HPDE6-E6E7 (cell line): ENCODE data around the gene ZNF273.
"Not testable (repeated sequence)": the region's sequence is repeated elsewhere in the genome, so short reads cannot be mapped to it uniquely, and the experiment has no call there.

Source experiments
- DNase-seq: peaks from one replicate; pipeline ENCODE4 v3.0.0; 2011; ENCODE audit warnings: missing footprints; ENCODE audit errors: extremely low spot score

The ZNF273 gene

DNA sequence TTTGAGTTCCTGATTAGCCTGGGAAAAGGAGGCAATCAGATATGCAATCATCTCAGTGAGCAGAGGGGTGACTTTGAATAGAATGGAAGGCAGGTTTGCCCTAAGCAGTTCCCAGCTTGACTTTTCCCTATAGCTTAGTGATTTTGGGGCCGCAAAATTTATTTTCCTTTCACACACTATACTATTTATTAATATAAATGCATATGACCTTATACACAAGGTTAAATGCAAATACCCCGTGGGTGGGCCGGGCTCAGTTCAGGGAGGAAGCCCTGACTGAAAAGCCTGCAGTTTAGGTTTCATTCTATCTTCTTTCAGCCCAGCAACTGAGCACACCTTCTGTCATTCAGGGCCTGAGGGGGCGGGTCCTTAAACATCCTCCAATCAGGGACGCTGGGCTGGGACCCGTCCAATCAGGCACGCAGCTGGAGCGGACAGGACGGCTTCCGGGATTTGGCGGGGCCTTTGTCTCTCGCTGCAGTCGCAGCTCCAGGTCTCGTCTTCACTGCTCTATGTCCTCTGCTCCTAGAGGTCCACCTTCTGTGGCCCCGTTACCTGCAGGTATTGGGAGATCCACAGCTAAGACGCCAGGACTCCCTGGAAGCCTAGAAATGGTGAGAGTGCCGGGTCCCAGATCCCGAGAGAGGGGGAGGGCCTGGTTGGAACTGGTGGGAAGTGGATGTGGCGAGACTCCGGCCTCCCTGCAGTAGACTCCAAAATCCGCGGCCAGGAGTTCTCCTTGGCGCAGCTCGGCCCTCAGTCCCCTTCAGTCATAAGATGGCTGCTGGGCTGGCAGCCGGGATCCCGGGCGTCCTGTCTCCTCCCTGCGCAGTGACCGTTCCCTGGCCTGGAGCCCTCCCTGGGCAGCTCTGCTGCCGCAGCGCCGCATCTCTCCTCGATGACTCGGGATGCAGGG is at the start of gene ZNF273:
Gene ZNF273, plus strand, starts transcription at position 468 of the 916 bp plus-strand sequence. Its CDS starts 45 bp downstream, at position 513.
- peak; percentile 80 for DNase-seq

GRCh38 chr7:64853679-64854078 is 49.4 kb upstream of the ZNF273 start:
- no peak for DNase-seq

DNA sequence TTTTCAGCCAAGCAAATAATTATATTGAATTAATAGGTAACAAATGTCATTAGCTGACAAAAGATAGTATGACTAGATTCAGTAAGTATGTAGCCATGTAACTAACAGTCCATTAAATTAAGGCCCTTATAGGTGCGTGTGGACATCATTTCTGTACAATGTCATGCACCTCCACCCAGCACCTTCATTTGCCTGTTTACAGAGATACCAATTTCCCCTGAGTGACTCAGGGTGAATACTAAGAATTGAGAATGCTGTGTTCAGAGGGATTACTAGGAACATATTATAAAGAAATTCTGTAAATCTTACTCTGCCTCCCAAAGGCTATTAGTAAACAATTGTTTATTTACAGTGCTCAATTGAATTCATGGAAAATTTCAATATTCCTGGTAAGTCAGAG is 48.1 kb upstream of the ZNF273 start:
- DNase-seq: no peak

DNA sequence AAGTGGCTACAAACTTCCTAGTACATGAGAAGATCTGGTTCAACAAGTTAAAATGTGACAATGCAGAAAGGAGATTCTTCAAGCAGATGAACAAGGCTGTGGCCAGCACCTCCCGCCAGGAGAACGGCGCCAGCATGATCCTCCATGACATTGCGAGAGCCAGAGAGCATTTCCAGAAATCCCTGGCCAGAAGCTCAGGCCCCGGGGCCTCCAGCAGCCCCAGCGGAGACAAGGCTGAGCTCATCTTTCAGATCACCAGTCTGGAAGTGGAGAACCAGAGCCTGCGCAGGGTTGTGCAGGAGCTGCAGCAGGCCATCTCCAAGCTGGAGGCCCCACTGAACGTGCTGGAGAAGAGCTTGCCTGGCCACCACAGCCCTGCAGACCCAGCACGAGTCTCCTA is 40.1 kb upstream of the ZNF273 start:
- DNase-seq: no peak

DNA sequence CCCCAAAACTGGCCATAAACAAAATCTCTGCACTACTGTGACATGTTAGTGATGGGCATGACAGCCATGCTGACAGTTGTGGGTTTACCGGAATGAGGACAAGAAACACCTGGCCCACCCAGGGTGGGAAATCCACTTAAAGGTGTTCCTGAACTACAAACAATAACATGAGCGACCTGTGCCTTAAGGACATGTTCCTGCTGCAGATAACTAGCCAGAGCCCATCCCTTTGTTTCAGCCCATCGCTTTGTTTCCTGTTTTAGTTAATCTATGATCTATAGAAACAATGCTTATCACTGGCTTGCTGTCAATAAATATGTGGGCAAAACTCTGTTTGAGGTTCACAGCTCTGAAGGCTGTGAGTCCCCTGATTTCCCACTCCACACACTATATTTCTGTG is 39.5 kb upstream of the ZNF273 start:
- DNase-seq: not testable (repeated sequence)

GRCh38 chr7:64863969-64864368 is 39.1 kb upstream of the ZNF273 start:
- no peak for DNase-seq

DNA sequence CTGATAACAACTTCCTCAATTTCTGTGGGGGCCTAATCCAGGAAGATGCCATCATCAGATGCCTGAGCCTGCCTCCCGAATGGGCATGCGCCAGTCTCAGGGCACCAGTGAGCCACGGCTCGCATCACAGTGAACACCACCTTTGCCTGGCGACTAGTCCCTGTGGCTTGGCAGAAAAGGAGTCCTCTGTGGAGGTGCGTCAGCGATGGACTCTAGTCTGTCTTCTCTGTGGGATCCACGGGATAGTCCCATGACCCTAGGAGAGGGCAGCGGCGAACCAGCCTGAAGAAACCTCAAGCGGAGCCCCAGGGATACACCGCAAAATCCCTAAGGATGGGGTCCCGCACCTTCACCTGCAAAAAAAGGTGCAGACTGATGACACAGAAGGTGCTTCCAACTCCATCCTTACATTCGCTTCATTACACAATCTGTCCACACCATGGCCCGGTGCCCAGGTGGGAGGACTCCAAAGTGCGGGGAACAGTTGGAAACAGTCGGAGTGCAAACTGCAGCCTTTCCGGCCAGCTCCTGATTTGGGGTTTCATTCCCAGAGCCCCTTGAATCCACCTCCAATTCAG is 35.1 kb upstream of the ZNF273 start:
- DNase-seq: no peak

DNA sequence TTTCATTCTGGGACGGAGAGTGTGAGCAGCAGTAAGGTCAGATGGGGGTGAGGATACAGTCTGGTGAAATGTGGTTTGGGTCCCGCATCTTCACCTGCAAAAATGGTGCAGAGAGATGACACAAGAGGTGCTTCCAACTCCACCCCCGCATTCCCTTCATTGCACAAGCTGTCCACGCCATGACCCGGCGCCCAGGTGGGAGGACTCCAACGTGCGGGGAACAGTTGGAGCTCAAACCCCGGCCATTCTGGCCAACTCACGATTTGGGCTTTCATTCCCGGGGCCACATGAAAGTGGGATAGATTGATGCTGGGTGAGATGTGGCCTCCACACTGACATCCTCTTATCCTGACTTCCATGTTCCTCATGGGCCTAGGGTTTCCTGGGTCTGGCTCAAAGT is 34.6 kb upstream of the ZNF273 start:
- DNase-seq: no peak

- DNase-seq: no peak
Observed at GRCh38 chr7:64869121-64869725, 33.9 kb upstream of the ZNF273 start.

GRCh38 chr7:64869912-64870562 is 33.0 kb upstream of the ZNF273 start:
- no peak for DNase-seq

GRCh38 chr7:64870656-64871055 is 32.4 kb upstream of the ZNF273 start:
- no peak for DNase-seq

DNA sequence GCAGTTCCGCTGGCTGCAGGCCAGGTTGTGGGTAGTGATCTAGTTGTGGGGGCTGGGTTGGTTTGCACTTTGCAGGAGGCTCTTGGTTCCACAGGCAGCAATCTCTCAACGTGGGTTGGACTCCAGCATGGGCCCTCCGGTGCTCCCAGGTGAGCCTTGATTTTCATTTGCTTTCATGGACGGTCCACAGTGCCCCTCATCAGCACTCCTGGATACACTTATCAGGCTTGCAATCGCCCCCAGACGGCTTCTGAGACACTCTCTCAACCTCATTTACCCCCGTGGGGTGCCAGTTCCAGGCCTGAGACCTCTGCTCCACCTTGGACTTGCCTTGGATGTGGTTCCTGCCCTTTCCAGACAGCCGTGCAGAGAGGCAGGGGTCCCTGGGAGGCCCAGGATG is 31.3 kb upstream of the ZNF273 start:
- no peak for DNase-seq

GRCh38 chr7:64872351-64873154 is 30.5 kb upstream of the ZNF273 start:
- no peak for DNase-seq

GRCh38 chr7:64873155-64873500 is 29.9 kb upstream of the ZNF273 start:
- DNase-seq: no peak

- no peak for DNase-seq
Observed at GRCh38 chr7:64873517-64873916, 29.6 kb upstream of the ZNF273 start.

- DNase-seq: no peak
Observed at GRCh38 chr7:64874114-64874513, 29.0 kb upstream of the ZNF273 start.

GRCh38 chr7:64874562-64875250 is 28.4 kb upstream of the ZNF273 start:
- no peak for DNase-seq

- no peak for DNase-seq
Observed at GRCh38 chr7:64875258-64875657, 27.8 kb upstream of the ZNF273 start.

GRCh38 chr7:64875658-64876406 is 27.2 kb upstream of the ZNF273 start:
- DNase-seq: no peak
